Karpas-422 (cell line): ENCODE data around the gene TSPAN9. TPM values are rescaled to one million over a fixed set of nuclear protein-coding genes. Genes with fewer than 3 reads are reported as not detected.

Experiments
- DNase-seq: peaks from one replicate; pipeline ENCODE4 v3.0.0-alpha.2; 2015
- H2AFZ ChIP-seq: fragments of 200-600 bp; sonication (generic); 2 replicates; pipeline ENCODE4 v1.6.1; 2014; ENCODE audit warnings: antibody characterized with exemption, low read length, mixed read lengths
- H3K27ac ChIP-seq: fragments of 200-600 bp; sonication (generic); 2 replicates; pipeline ENCODE4 v1.5.1; 2014; ENCODE audit warnings: mild to moderate bottlenecking, low read length, moderate library complexity
- H3K27me3 ChIP-seq: fragments of 200-600 bp; sonication (generic); 2 replicates; pipeline ENCODE4 v1.6.1; 2014; ENCODE audit warnings: low read length, mixed read lengths
- H3K36me3 ChIP-seq: fragments of 200-600 bp; sonication (generic); 2 replicates; pipeline ENCODE4 v1.6.1; 2014; ENCODE audit warnings: low read length, mixed read lengths; ENCODE audit not compliant: insufficient read depth
- H3K4me1 ChIP-seq: fragments of 200-600 bp; sonication (generic); 2 replicates; pipeline ENCODE4 v1.6.1; 2014; ENCODE audit warnings: mild to moderate bottlenecking, low read length, mixed read lengths
- H3K4me2 ChIP-seq: fragments of 200-600 bp; sonication (generic); 2 replicates; pipeline ENCODE4 v1.6.1; 2014; ENCODE audit warnings: low read length, low read depth, mild to moderate bottlenecking; ENCODE audit not compliant: poor library complexity, severe bottlenecking
- H3K4me3 ChIP-seq: fragments of 200-600 bp; sonication (generic); 2 replicates; pipeline ENCODE4 v1.5.1; 2014; ENCODE audit warnings: mild to moderate bottlenecking, antibody characterized with exemption, low read length, mixed read lengths
- H3K79me2 ChIP-seq: fragments of 200-600 bp; sonication (generic); 2 replicates; pipeline ENCODE4 v1.6.1; 2014; ENCODE audit warnings: mild to moderate bottlenecking, low read length, mixed read lengths
- H3K9ac ChIP-seq: fragments of 200-600 bp; sonication (generic); 2 replicates; pipeline ENCODE4 v1.6.0; 2014; ENCODE audit warnings: low read length
- H3K9me2 ChIP-seq: fragments of 200-600 bp; sonication (generic), shearing (Covaris generic); replicated peaks from 2 replicates; pipeline ENCODE4 v1.6.0; 2014; ENCODE audit warnings: mild to moderate bottlenecking, low read length, moderate library complexity; ENCODE audit not compliant: insufficient read depth
- H3K9me3 ChIP-seq: fragments of 300-700, 200-600 bp; sonication (generic); 2 replicates; pipeline ENCODE4 v1.6.1; 2014; ENCODE audit warnings: low read length, mixed read lengths
- H4K20me1 ChIP-seq: fragments of 200-600 bp; sonication (generic); 2 replicates; pipeline ENCODE4 v1.6.1; 2014; ENCODE audit warnings: mild to moderate bottlenecking, antibody characterized with exemption, low read length, low read depth; ENCODE audit not compliant: insufficient read depth
- total RNA-seq: library from RNA; depleted of rRNA; stranded (reverse); fragments of >200 nt; shearing (Covaris generic); gene quantifications from 2 replicates; pipeline ENCODE4 v1.2.3, GENCODE V29; 2014; ENCODE audit warnings: low replicate concordance

Gene TSPAN9
- total RNA-seq, 1 experiment from 2014 or later = 2.0 TPM

GRCh38 chr12:3303410-3304136 lies 226.4 kb downstream of the TSPAN9 start:
- Histone ChIP-seq H4K20me1 (peaks cover 3% of the 10 kb centered on the region; the same call in 1 of the 2 replicates), H3K9ac (no peak overlapping the region), H3K36me3 (no peaks in the 10 kb centered on the region), H3K4me1 (peaks cover 4% of the 10 kb centered on the region), H2AFZ (no peak overlapping the region), H3K27ac (no peak overlapping the region), H3K9me2 (no peaks in the 10 kb centered on the region), H3K4me3 (no peak overlapping the region), H3K4me2 (no peak overlapping the region), H3K9me3 (no peaks in the 10 kb centered on the region), H3K27me3 (no peaks in the 10 kb centered on the region), H3K79me2 (no peaks in the 10 kb centered on the region)
- DNase-seq = no peak

GRCh38 chr12:3304436-3305165 lies 227.4 kb downstream of the TSPAN9 start:
- H3K9me2 ChIP-seq = no peaks in the 10 kb centered on the region
- no peaks in the 10 kb centered on the region for H3K36me3 ChIP-seq
- no peaks in the 10 kb centered on the region for H3K9me3 ChIP-seq
- H2AFZ ChIP-seq = no peak overlapping the region
- no peaks in the 10 kb centered on the region for H3K27me3 ChIP-seq
- no peak overlapping the region for H3K27ac ChIP-seq
- H3K79me2 ChIP-seq = no peaks in the 10 kb centered on the region
- H3K4me3 ChIP-seq = no peak overlapping the region
- H4K20me1 ChIP-seq = peaks cover 3% of the 10 kb centered on the region; the same call in 1 of the 2 replicates
- no peak overlapping the region for H3K4me2 ChIP-seq
- DNase-seq = no peak
- peaks cover 4% of the 10 kb centered on the region for H3K4me1 ChIP-seq
- no peak overlapping the region for H3K9ac ChIP-seq

- Histone ChIP-seq H3K4me1 (no peaks in the 10 kb centered on the region), H3K79me2 (no peaks in the 10 kb centered on the region), H4K20me1 (peaks cover 3% of the 10 kb centered on the region; the same call in 1 of the 2 replicates), H3K9me2 (no peaks in the 10 kb centered on the region), H3K9me3 (no peaks in the 10 kb centered on the region), H3K4me2 (no peak overlapping the region), H2AFZ (no peak overlapping the region), H3K36me3 (no peaks in the 10 kb centered on the region), H3K27me3 (no peaks in the 10 kb centered on the region), H3K4me3 (no peak overlapping the region), H3K9ac (no peak overlapping the region), H3K27ac (no peak overlapping the region)
- no peak for DNase-seq
These were observed 228.3 kb downstream of the TSPAN9 start for GRCh38 chr12:3305464-3305863.

- Histone ChIP-seq H3K36me3 (no peaks in the 10 kb centered on the region), H3K4me3 (no peak overlapping the region), H3K9ac (no peak overlapping the region), H3K9me2 (no peaks in the 10 kb centered on the region), H3K4me2 (no peak overlapping the region), H3K79me2 (no peaks in the 10 kb centered on the region), H3K9me3 (no peaks in the 10 kb centered on the region), H3K27ac (no peak overlapping the region), H3K4me1 (no peaks in the 10 kb centered on the region), H4K20me1 (peaks cover 3% of the 10 kb centered on the region; the same call in 1 of the 2 replicates), H2AFZ (no peak overlapping the region), H3K27me3 (no peaks in the 10 kb centered on the region)
- DNase-seq = no peak
These were observed 228.9 kb downstream of the TSPAN9 start for GRCh38 chr12:3305904-3306619.

GRCh38 chr12:3307389-3307788 lies 230.2 kb downstream of the TSPAN9 start:
- Histone ChIP-seq H3K79me2 (no peaks in the 10 kb centered on the region), H3K4me3 (no peak overlapping the region), H3K27ac (no peak overlapping the region), H3K9me3 (no peaks in the 10 kb centered on the region), H2AFZ (no peak overlapping the region), H3K9me2 (no peaks in the 10 kb centered on the region), H4K20me1 (no peaks in the 10 kb centered on the region; the same call in 1 of the 2 replicates), H3K27me3 (no peaks in the 10 kb centered on the region), H3K4me1 (no peaks in the 10 kb centered on the region), H3K9ac (no peak overlapping the region), H3K36me3 (no peaks in the 10 kb centered on the region), H3K4me2 (no peak overlapping the region)
- DNase-seq = no peak

GRCh38 chr12:3308063-3308462 lies 230.9 kb downstream of the TSPAN9 start:
- Histone ChIP-seq H3K9ac (no peak overlapping the region), H4K20me1 (no peaks in the 10 kb centered on the region; the same call in 1 of the 2 replicates), H3K4me1 (no peaks in the 10 kb centered on the region), H3K4me2 (no peak overlapping the region), H3K27me3 (no peaks in the 10 kb centered on the region), H3K4me3 (no peak overlapping the region), H3K27ac (no peak overlapping the region), H3K79me2 (no peaks in the 10 kb centered on the region), H3K9me2 (no peaks in the 10 kb centered on the region), H3K36me3 (no peaks in the 10 kb centered on the region), H3K9me3 (no peaks in the 10 kb centered on the region), H2AFZ (no peak overlapping the region)
- DNase-seq = no peak

- DNase-seq = no peak
These were observed 231.4 kb downstream of the TSPAN9 start for GRCh38 chr12:3308609-3309008.

GRCh38 chr12:3309805-3310204 lies 232.6 kb downstream of the TSPAN9 start:
- Histone ChIP-seq H3K4me1 (no peaks in the 10 kb centered on the region), H3K27ac (no peak overlapping the region), H2AFZ (no peak overlapping the region), H3K4me3 (no peak overlapping the region), H4K20me1 (no peaks in the 10 kb centered on the region; the same call in 1 of the 2 replicates), H3K9me3 (no peaks in the 10 kb centered on the region), H3K27me3 (no peaks in the 10 kb centered on the region), H3K9ac (no peak overlapping the region), H3K4me2 (no peak overlapping the region), H3K9me2 (no peaks in the 10 kb centered on the region), H3K79me2 (no peaks in the 10 kb centered on the region), H3K36me3 (no peaks in the 10 kb centered on the region)
- no peak for DNase-seq

More at GRCh38 chr12:3308609-3309008, 231.4 kb downstream of the TSPAN9 start:
- H3K36me3 ChIP-seq = no peaks in the 10 kb centered on the region
- H3K4me1 ChIP-seq = no peaks in the 10 kb centered on the region
- H2AFZ ChIP-seq = no peak overlapping the region
- no peaks in the 10 kb centered on the region for H3K9me3 ChIP-seq
- no peak overlapping the region for H3K9ac ChIP-seq
- H4K20me1 ChIP-seq = no peaks in the 10 kb centered on the region; the same call in 1 of the 2 replicates
- H3K27ac ChIP-seq = no peak overlapping the region
- no peak overlapping the region for H3K4me3 ChIP-seq
- H3K79me2 ChIP-seq = no peaks in the 10 kb centered on the region
- H3K27me3 ChIP-seq = no peaks in the 10 kb centered on the region
- no peaks in the 10 kb centered on the region for H3K9me2 ChIP-seq
- no peak overlapping the region for H3K4me2 ChIP-seq
